ENCODE results near the gene CYP2C19.

- TF ChIP-seq CTCF (IDR thresholded peaks at IDR 0.05; ENCODE audit: low read depth, low read length, poor library complexity, severe bottlenecking), result no peak
- no peak for TF ChIP-seq EZH2phosphoT487 (IDR thresholded peaks at IDR 0.05; ENCODE audit: borderline replicate concordance, low read length)
These were observed 40.8 kb downstream of the CYP2C19 start for GRCh38 chr10:94803307-94803706.
